ENCODE data around the gene ANXA2.

Gene ANXA2

DNA sequence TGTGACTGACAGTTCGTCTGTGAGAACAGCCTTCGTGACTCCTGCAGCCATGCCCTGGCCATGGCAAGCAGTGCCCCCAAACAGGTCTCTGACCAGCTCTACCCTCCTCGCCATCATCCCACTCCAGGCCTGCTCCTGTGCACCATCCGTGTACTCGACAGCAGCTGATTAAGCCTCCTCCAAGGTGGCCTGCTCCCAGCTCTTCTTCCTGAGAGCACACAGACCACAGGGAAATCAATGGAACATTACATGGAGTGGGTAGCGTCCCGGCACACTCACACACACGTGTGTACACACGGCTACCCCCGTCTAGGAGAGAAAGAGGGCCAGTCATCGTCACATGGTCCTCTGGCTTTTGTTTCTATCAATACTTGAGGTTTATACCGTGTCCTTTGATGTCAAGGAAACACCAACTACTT lies 21.1 kb downstream of the ANXA2 start:
- Histone ChIP-seq H3K36me3 (ENCODE audit: insufficient read depth, low read length) (peaks cover 6% of the 10 kb centered on the region; the same call in 1 of the 2 replicates), H2AFZ (ENCODE audit: low read length) (no peak overlapping the region), H3K27me3 (ENCODE audit: insufficient read depth, low read length, poor library complexity, severe bottlenecking) (no peaks in the 10 kb centered on the region), H3K79me2 (ENCODE audit: insufficient read depth, low read length) (no peaks in the 10 kb centered on the region), H3K9me2 (replicated peaks; ENCODE audit: low read depth, low read length) (no peaks in the 10 kb centered on the region), H3K4me1 (ENCODE audit: insufficient read depth, low read length, poor library complexity, severe bottlenecking) (no peaks in the 10 kb centered on the region), H3K4me3 (ENCODE audit: low read length, poor library complexity, severe bottlenecking) (no peak overlapping the region), H3F3A (ENCODE audit: low read depth) (no peaks in the 10 kb centered on the region), H3K9ac (ENCODE audit: low read depth, low read length, poor library complexity, severe bottlenecking) (no peak overlapping the region), H3K9me3 (ENCODE audit: insufficient read depth, low read depth, low read length) (no peaks in the 10 kb centered on the region), H4K20me1 (ENCODE audit: insufficient read depth, low read length, poor library complexity, severe bottlenecking) (no peaks in the 10 kb centered on the region), H3K4me2 (ENCODE audit: low read depth, low read length, poor library complexity, severe bottlenecking) (no peak overlapping the region)
- TF ChIP-seq EZH2phosphoT487 (IDR thresholded peaks at IDR 0.05; ENCODE audit: borderline replicate concordance) = no peak
- TF ChIP-seq, protein P1, sequence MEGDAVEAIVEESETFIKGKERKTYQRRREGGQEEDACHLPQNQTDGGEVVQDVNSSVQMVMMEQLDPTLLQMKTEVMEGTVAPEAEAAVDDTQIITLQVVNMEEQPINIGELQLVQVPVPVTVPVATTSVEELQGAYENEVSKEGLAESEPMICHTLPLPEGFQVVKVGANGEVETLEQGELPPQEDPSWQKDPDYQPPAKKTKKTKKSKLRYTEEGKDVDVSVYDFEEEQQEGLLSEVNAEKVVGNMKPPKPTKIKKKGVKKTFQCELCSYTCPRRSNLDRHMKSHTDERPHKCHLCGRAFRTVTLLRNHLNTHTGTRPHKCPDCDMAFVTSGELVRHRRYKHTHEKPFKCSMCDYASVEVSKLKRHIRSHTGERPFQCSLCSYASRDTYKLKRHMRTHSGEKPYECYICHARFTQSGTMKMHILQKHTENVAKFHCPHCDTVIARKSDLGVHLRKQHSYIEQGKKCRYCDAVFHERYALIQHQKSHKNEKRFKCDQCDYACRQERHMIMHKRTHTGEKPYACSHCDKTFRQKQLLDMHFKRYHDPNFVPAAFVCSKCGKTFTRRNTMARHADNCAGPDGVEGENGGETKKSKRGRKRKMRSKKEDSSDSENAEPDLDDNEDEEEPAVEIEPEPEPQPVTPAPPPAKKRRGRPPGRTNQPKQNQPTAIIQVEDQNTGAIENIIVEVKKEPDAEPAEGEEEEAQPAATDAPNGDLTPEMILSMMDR (conservative IDR thresholded peaks at IDR 0.05; ENCODE audit: low read length) = no peak

DNA sequence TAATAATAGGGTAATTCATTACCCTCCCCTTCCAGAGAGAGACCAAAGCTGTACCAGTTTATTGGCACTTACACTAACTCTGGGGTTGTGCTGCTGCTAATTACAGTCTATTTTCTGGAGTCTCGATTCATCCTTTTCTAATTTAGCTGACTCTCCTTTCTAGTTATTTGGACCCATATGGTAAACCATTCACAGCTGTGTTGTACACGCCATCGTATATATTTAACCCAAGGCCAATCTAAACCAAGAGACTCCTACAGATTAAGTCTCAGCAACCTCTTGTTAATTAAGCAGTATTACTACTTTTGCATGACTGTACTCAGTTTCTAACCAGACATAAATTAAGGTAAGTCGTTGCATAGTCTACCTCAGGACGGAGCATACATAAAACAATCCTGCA lies 22.5 kb downstream of the ANXA2 start:
- Histone ChIP-seq H3F3A (ENCODE audit: low read depth) (no peaks in the 10 kb centered on the region), H3K9me2 (replicated peaks; ENCODE audit: low read depth, low read length) (no peaks in the 10 kb centered on the region), H4K20me1 (ENCODE audit: insufficient read depth, low read length, poor library complexity, severe bottlenecking) (no peaks in the 10 kb centered on the region), H3K4me2 (ENCODE audit: low read depth, low read length, poor library complexity, severe bottlenecking) (no peak overlapping the region), H3K9ac (ENCODE audit: low read depth, low read length, poor library complexity, severe bottlenecking) (no peak overlapping the region), H3K9me3 (ENCODE audit: insufficient read depth, low read depth, low read length) (no peaks in the 10 kb centered on the region), H3K36me3 (ENCODE audit: insufficient read depth, low read length) (peaks cover 6% of the 10 kb centered on the region; the same call in 1 of the 2 replicates), H3K27me3 (ENCODE audit: insufficient read depth, low read length, poor library complexity, severe bottlenecking) (no peaks in the 10 kb centered on the region), H3K4me3 (ENCODE audit: low read length, poor library complexity, severe bottlenecking) (no peak overlapping the region), H3K4me1 (ENCODE audit: insufficient read depth, low read length, poor library complexity, severe bottlenecking) (no peaks in the 10 kb centered on the region), H2AFZ (ENCODE audit: low read length) (no peak overlapping the region), H3K79me2 (ENCODE audit: insufficient read depth, low read length) (no peaks in the 10 kb centered on the region)
- TF ChIP-seq EZH2phosphoT487 (IDR thresholded peaks at IDR 0.05; ENCODE audit: borderline replicate concordance) = no peak
- TF ChIP-seq, protein P1 (conservative IDR thresholded peaks at IDR 0.05; ENCODE audit: low read length) = no peak

DNA sequence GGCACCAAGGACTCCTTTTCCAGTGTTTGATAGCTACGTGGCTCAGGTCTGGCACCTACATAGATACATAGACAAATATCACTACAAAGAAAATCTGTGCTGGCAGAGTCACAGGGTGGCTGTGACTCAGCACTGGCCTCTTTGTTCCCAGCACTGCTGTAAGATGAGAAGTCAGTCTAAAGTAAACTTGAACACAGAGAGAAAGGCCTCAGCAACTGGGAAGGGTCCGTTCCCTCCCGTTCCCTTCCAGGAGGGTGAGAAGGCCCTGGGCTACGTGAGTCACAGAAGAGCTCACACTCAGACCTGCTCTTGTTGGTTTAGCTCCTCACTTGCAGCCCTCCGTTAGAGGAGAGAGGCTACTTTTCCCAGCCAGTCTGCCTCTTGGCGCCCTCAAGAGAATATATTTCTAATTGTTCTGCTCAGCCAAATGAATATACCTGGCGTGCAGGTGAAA lies 23.1 kb downstream of the ANXA2 start:
- Histone ChIP-seq H3K4me2 (ENCODE audit: low read depth, low read length, poor library complexity, severe bottlenecking) (no peak overlapping the region), H3K9ac (ENCODE audit: low read depth, low read length, poor library complexity, severe bottlenecking) (no peak overlapping the region), H4K20me1 (ENCODE audit: insufficient read depth, low read length, poor library complexity, severe bottlenecking) (no peaks in the 10 kb centered on the region), H3K9me2 (replicated peaks; ENCODE audit: low read depth, low read length) (no peaks in the 10 kb centered on the region), H3K4me3 (ENCODE audit: low read length, poor library complexity, severe bottlenecking) (no peak overlapping the region), H3K27me3 (ENCODE audit: insufficient read depth, low read length, poor library complexity, severe bottlenecking) (no peaks in the 10 kb centered on the region), H3K79me2 (ENCODE audit: insufficient read depth, low read length) (no peaks in the 10 kb centered on the region), H2AFZ (ENCODE audit: low read length) (no peak overlapping the region), H3K4me1 (ENCODE audit: insufficient read depth, low read length, poor library complexity, severe bottlenecking) (no peaks in the 10 kb centered on the region), H3F3A (ENCODE audit: low read depth) (no peaks in the 10 kb centered on the region), H3K36me3 (ENCODE audit: insufficient read depth, low read length) (peaks cover 2% of the 10 kb centered on the region; the same call in 1 of the 2 replicates), H3K9me3 (ENCODE audit: insufficient read depth, low read depth, low read length) (no peaks in the 10 kb centered on the region)
- TF ChIP-seq, protein P1 (conservative IDR thresholded peaks at IDR 0.05; ENCODE audit: low read length) = no peak
- TF ChIP-seq EZH2phosphoT487 (IDR thresholded peaks at IDR 0.05; ENCODE audit: borderline replicate concordance) = no peak

All from Loucy (cell line).